ENCODE data around the gene USP31.

USP31 gene, protein sequence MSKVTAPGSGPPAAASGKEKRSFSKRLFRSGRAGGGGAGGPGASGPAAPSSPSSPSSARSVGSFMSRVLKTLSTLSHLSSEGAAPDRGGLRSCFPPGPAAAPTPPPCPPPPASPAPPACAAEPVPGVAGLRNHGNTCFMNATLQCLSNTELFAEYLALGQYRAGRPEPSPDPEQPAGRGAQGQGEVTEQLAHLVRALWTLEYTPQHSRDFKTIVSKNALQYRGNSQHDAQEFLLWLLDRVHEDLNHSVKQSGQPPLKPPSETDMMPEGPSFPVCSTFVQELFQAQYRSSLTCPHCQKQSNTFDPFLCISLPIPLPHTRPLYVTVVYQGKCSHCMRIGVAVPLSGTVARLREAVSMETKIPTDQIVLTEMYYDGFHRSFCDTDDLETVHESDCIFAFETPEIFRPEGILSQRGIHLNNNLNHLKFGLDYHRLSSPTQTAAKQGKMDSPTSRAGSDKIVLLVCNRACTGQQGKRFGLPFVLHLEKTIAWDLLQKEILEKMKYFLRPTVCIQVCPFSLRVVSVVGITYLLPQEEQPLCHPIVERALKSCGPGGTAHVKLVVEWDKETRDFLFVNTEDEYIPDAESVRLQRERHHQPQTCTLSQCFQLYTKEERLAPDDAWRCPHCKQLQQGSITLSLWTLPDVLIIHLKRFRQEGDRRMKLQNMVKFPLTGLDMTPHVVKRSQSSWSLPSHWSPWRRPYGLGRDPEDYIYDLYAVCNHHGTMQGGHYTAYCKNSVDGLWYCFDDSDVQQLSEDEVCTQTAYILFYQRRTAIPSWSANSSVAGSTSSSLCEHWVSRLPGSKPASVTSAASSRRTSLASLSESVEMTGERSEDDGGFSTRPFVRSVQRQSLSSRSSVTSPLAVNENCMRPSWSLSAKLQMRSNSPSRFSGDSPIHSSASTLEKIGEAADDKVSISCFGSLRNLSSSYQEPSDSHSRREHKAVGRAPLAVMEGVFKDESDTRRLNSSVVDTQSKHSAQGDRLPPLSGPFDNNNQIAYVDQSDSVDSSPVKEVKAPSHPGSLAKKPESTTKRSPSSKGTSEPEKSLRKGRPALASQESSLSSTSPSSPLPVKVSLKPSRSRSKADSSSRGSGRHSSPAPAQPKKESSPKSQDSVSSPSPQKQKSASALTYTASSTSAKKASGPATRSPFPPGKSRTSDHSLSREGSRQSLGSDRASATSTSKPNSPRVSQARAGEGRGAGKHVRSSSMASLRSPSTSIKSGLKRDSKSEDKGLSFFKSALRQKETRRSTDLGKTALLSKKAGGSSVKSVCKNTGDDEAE (N-terminal part only)

DNA sequence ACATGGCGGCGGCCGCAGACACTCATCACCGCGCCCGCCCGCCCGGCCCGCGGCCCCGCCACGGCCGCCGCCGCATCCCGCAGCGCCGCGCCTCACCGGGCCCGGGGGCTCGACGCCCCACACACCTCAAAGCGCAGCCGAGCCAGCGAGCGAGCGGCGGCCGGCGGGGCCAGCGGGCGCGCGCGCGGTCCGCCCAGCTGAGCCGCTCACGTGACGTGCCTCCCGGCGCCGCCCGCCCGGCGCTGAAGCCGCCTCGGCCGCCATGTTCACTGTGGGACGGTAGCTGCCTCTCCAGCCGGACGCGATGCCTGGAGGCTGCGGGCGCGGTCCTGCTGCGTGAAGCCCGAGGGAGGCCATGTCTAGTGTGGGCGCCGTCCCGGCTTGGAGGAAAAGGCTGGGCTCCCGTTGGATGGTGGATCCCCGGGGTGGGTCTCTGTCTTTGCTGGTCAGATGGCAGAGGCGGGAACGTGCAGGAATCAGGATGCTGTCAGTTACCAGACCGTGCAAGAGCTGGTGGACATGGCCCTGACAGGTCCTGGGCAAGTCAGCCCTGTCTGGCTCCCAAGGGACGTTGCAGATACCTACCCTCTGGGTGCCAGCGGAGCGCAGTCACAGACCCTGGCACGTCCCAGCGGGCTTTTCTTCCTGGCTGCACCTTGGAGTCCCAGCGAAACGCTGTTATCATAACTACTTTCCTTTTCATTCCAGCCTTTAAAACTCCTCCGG is at the start of gene USP31:
Gene USP31 (minus strand): TSS at position 186 of the 726 bp plus-strand sequence. CDS start 182 bp downstream, at position 4.
- POLR2A ChIA-PET, result no interaction called here

DNA sequence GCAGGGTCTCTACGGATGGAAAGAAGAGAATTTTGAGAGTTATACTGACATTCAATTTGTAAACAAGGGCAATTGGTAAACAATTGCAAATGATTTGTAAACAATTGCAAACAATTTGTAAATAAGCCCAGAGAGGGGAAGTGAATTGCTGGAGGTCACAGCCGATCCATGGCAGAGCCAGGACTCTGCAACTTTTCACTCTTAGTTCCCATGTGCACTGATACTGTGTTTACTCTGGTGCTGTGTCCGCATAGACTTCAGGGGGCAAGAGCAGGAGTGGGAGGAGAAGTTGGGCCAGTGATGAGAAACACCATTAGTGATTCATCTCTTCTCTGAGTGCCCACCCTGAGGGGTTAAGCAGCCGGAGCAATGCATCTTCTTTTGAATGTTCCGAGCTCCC is 47.3 kb upstream of the USP31 start:
- DNase-seq (ENCODE audit: extremely low spot score), result no peak
- POLR2A ChIA-PET, result no interaction called here
- TF ChIP-seq, protein P1, sequence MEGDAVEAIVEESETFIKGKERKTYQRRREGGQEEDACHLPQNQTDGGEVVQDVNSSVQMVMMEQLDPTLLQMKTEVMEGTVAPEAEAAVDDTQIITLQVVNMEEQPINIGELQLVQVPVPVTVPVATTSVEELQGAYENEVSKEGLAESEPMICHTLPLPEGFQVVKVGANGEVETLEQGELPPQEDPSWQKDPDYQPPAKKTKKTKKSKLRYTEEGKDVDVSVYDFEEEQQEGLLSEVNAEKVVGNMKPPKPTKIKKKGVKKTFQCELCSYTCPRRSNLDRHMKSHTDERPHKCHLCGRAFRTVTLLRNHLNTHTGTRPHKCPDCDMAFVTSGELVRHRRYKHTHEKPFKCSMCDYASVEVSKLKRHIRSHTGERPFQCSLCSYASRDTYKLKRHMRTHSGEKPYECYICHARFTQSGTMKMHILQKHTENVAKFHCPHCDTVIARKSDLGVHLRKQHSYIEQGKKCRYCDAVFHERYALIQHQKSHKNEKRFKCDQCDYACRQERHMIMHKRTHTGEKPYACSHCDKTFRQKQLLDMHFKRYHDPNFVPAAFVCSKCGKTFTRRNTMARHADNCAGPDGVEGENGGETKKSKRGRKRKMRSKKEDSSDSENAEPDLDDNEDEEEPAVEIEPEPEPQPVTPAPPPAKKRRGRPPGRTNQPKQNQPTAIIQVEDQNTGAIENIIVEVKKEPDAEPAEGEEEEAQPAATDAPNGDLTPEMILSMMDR (IDR thresholded peaks at IDR 0.05; ENCODE audit: control extremely low read depth, extremely low read depth, low read depth, missing control alignments), result no peak
- CTCF ChIA-PET, result interaction anchor here (0.8 to 2.2 kb wide), 4 partner anchors 9 to 239 kb away, joined by 3 to 9 read pairs (median 4); no protein-coding TSS in a partner anchor

More for the DNA sequence above, at the start of gene USP31:
- CTCF ChIA-PET, result interaction anchor here (0.8 to 2.6 kb wide), 3 partner anchors 54 to 286 kb away, joined by 3 to 10 read pairs (median 5); no protein-coding TSS in a partner anchor
- DNase-seq (ENCODE audit: extremely low spot score), result peak; percentile 92
- TF ChIP-seq, protein P1 (IDR thresholded peaks at IDR 0.05; ENCODE audit: control extremely low read depth, extremely low read depth, low read depth, missing control alignments), result no peak

DNA sequence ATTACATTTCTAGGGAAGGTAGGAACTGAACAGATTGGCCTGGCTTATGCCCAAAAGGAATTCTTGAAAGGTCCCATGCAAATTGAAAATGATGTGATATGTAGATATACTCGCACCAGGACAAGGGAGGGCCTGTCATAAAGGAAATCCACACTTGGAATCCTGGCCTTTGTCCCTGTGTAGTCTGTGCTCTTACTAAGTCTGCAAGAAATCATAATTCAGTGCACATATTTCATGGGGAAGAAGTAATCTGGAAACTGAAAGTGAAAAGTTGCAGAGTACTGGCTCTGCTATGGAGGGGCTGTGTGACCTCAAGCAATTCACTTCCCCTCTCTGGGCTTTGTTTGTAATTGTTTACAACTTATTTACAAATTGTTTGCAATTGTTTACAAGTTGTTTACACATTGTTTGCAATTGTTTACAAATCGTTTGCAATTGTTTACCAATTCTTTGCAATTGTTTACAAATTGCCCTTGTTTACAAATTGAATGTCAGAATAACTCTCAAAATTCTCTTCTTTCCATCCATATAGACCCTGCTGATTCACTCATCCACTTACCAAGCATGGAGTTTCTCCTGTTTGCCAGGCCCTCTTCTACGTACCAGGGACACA is 46.2 kb upstream of the USP31 start:
- DNase-seq (ENCODE audit: extremely low spot score), result no peak
- TF ChIP-seq, protein P1 (IDR thresholded peaks at IDR 0.05; ENCODE audit: control extremely low read depth, extremely low read depth, low read depth, missing control alignments), result no peak
- CTCF ChIA-PET, result interaction anchor here (2.2 kb wide), 1 partner anchor 240 kb away, joined by 9 read pairs; no protein-coding TSS in a partner anchor
- POLR2A ChIA-PET, result no interaction called here

DNA sequence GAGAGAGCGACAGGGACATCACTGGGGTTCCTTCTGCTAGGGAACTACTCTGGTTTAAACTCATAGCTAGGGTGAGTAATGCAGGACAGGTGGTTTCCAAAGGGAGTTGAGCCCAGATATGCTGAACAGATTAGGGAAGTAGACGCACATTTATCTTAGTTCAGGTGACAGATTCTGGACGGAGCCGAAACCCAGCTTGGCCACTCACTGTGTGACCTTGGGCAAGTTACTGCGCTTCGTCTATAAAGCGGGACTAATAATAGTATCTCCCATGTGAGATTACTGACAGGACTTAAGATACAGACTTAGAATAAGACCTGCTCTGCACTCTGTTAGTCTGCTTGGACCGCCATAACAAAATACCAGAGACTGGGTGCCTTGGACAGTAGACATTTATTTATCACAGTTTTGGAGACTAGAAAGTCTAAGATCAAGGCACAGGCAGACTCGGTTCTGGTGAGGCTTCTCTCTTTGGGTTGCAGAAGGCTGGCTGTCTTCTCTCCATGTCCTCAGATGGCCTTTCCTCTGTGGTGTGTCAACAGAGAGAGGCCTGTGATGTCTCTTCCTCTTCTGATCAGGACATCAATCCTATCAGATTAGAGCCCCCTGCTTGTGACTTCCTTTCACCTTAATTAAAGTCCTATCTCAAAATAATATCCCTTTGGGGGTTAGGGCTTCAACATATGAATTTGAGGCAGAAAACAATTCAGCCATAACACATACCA is 45.4 kb upstream of the USP31 start:
- TF ChIP-seq, protein P1 (IDR thresholded peaks at IDR 0.05; ENCODE audit: control extremely low read depth, extremely low read depth, low read depth, missing control alignments), result no peak
- DNase-seq (ENCODE audit: extremely low spot score), result no peak
- ChIA-PET CTCF (no interaction called here), POLR2A (no interaction called here)

DNA sequence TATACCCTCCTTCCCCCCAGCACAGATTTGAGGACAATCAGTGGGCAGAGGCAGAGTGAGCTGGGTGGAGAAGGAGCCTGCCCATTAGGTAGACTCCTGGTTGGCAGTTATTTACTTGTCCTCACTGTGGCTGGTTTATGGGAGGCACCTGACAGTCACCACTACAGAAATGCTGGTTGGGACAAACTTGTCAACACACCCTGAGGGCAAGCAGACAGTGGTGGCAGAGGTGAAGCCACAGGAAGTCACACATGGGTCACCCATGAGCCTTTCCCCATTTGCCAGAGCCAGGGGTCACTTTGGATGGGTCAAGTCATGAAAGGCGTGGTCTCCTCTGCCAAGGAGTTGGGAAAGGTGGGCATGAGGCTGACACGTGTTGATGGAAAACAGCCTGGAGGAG is 39.7 kb upstream of the USP31 start:
- TF ChIP-seq, protein P1 (IDR thresholded peaks at IDR 0.05; ENCODE audit: control extremely low read depth, extremely low read depth, low read depth, missing control alignments), result no peak
- ChIA-PET POLR2A (no interaction called here), CTCF (no interaction called here)
- no peak for DNase-seq (ENCODE audit: extremely low spot score)
